AG04450 (cell line): ENCODE results near the gene ATOX1. TPM values are rescaled to one million over a fixed set of nuclear protein-coding genes. Genes with fewer than 3 reads are reported as not detected.

Experiments
- CTCF ChIA-PET: fragments of 300-600, 350-600 bp; formaldehyde crosslinking; extraction: SDS; loops from one replicate; lab custom pipeline; 2022; ENCODE audit warnings: antibody characterized with exemption, inconsistent platforms; lab: Charles Lee
- POLR2A ChIA-PET: fragments of 350-600 bp; formaldehyde crosslinking; extraction: SDS; loops from one replicate; lab custom pipeline; 2021; ENCODE audit warnings: antibody characterized with exemption, inconsistent platforms; lab: Yijun Ruan, JAX
- DNase-seq: peaks from one replicate; pipeline ENCODE4 v3.0.0-alpha.2; 2011; ENCODE audit warnings: low read depth, low spot score
- H3K27ac ChIP-seq: one replicate; pipeline ENCODE4 v1.5.1; 2012; ENCODE audit warnings: low read depth, low read length, control low read depth
- H3K27me3 ChIP-seq: one replicate; pipeline ENCODE4 v1.6.0; 2012; ENCODE audit warnings: low read length; ENCODE audit not compliant: control insufficient read depth, insufficient read depth
- H3K4me3 ChIP-seq: 2 replicates; pipeline ENCODE4 v1.5.1; 2011; ENCODE audit warnings: mild to moderate bottlenecking, low read depth, low read length, control low read depth
- H3K9me3 ChIP-seq: 2 replicates; pipeline ENCODE4 v1.5.1; 2012; ENCODE audit warnings: low read length; ENCODE audit not compliant: control insufficient read depth, insufficient read depth
- CTCF ChIP-seq: IDR thresholded peaks from 2 replicates; pipeline ENCODE4 v1.5.1; 2011; ENCODE audit warnings: low read depth, low read length, control low read depth, inconsistent platforms
- polyA plus RNA-seq: library from polyadenylated mRNA; depleted of rRNA; stranded (reverse); fragments of >200 nt; gene quantifications from 2 replicates; pipeline ENCODE4 v1.2.3, GENCODE V29; 2011; rRNA removed
- small RNA-seq: library from RNA; depleted of rRNA; stranded (forward); fragments of <200 nt; gene quantifications from one replicate; pipeline ENCODE3, GENCODE V24; 2012; ENCODE audit warnings: low read depth; ENCODE audit not compliant: insufficient read length

ATOX1 gene
- polyA plus RNA-seq, 1 experiment: 138 TPM

GRCh38 chr5:151697452-151697851 is 61.0 kb downstream of the ATOX1 start:
- no peaks in the 10 kb centered on the region for H3K9me3 ChIP-seq
- ChIA-PET POLR2A (interaction anchor here (1.4 to 6.9 kb wide), 11 partner anchors 10 to 74 kb away, joined by 4 to 272 read pairs (median 11); partner anchors contain the start of genes G3BP1 and SPARC), CTCF (interaction anchor here (0.7 to 2.5 kb wide), 3 partner anchors 11 to 43 kb away, joined by 3 to 28 read pairs (median 9); no protein-coding TSS in a partner anchor)
- H3K27me3 ChIP-seq: no peaks in the 10 kb centered on the region
- no peak overlapping the region for H3K4me3 ChIP-seq
- DNase-seq: no peak
- TF ChIP-seq CTCF: no peak
- H3K27ac ChIP-seq: peak overlapping the region; percentile 100

- Histone ChIP-seq H3K9me3 (no peaks in the 10 kb centered on the region), H3K4me3 (peak overlapping the region; percentile 36; the same call in 1 of the 2 replicates), H3K27ac (peak overlapping the region; percentile 100), H3K27me3 (no peaks in the 10 kb centered on the region)
- TF ChIP-seq CTCF: no peak
- POLR2A ChIA-PET: interaction anchor here (0.8 to 6.9 kb wide), 16 partner anchors 9 to 102 kb away, joined by 3 to 272 read pairs (median 7); partner anchors contain the start of genes G3BP1 and SPARC
- CTCF ChIA-PET: interaction anchor here (1.1 to 3.9 kb wide), 8 partner anchors 9 to 75 kb away, joined by 3 to 28 read pairs (median 4); partner anchors contain the start of gene SPARC
- DNase-seq: peak; percentile 98
Observed at GRCh38 chr5:151696470-151697061, 61.9 kb downstream of the ATOX1 start.

GRCh38 chr5:151695464-151695863 is 63.0 kb downstream of the ATOX1 start:
- H3K9me3 ChIP-seq: no peaks in the 10 kb centered on the region
- ChIA-PET POLR2A (interaction anchor here (0.9 to 6.9 kb wide), 7 partner anchors 8 to 76 kb away, joined by 4 to 272 read pairs (median 13); partner anchors contain the start of genes G3BP1 and SPARC), CTCF (interaction anchor here (0.5 to 3.9 kb wide), 9 partner anchors 8 to 76 kb away, joined by 3 to 28 read pairs (median 4); partner anchors contain the start of gene SPARC)
- TF ChIP-seq CTCF: no peak
- DNase-seq: no peak
- peak overlapping the region; percentile 100 for H3K27ac ChIP-seq
- H3K4me3 ChIP-seq: no peak overlapping the region
- H3K27me3 ChIP-seq: no peaks in the 10 kb centered on the region

- DNase-seq: no peak
- POLR2A ChIA-PET: interaction anchor here (6.9 kb wide), 1 partner anchor 12 kb away, joined by 147 read pairs; no protein-coding TSS in a partner anchor
- CTCF ChIA-PET: interaction anchor here (3.9 kb wide), 1 partner anchor 10 kb away, joined by 18 read pairs; no protein-coding TSS in a partner anchor
- Histone ChIP-seq H3K27ac (no peak overlapping the region), H3K4me3 (no peak overlapping the region), H3K9me3 (no peaks in the 10 kb centered on the region), H3K27me3 (no peaks in the 10 kb centered on the region)
- no peak for TF ChIP-seq CTCF
Observed at GRCh38 chr5:151694035-151694485, 64.4 kb downstream of the ATOX1 start.

Small RNA genes within 50 kb of the gene (small RNA-seq; reads per million reads assigned to genes)
- not detected for gene RN7SKP232

Other genes starting within 250 kb of the ATOX1 start
- 0.01 TPM in 1 of 2 replicates, not detected in the other for gene FAT2, start 167.3 kb downstream of the ATOX1 start, polyA plus RNA-seq
- 5,773 and 5,780 TPM in 2 replicates for gene SPARC, start 71.7 kb downstream of the ATOX1 start, polyA plus RNA-seq
- 87.7 and 101 TPM in 2 replicates for gene G3BP1, start 13.3 kb upstream of the ATOX1 start, polyA plus RNA-seq
- not detected in 2 replicates for gene GLRA1, start 166.2 kb upstream of the ATOX1 start, polyA plus RNA-seq